Endodermal cell (in vitro differentiated cells): ENCODE results near the gene FNDC5. TPM values are rescaled to one million over a fixed set of nuclear protein-coding genes. Genes with fewer than 3 reads are reported as not detected.

Source experiments
- DNase-seq: peaks from one replicate; pipeline ENCODE4 v3.0.0-alpha.2; 2017
- H3K27ac ChIP-seq: 2 replicates; pipeline ENCODE4 v1.5.1; 2013; ENCODE audit warnings: mild to moderate bottlenecking, low read depth, low read length, moderate library complexity
- H3K27me3 ChIP-seq: 2 replicates; pipeline ENCODE4 v1.6.1; 2013; ENCODE audit warnings: mild to moderate bottlenecking, low read length, moderate library complexity; ENCODE audit not compliant: insufficient read depth, control insufficient read depth, poor library complexity, severe bottlenecking
- H3K36me3 ChIP-seq: 2 replicates; pipeline ENCODE4 v1.7.0; 2013; ENCODE audit warnings: mild to moderate bottlenecking, low read length, moderate library complexity; ENCODE audit not compliant: control insufficient read depth, insufficient read depth
- H3K4me1 ChIP-seq: one replicate; pipeline ENCODE4 v1.7.0; 2013; ENCODE audit warnings: low read length; ENCODE audit not compliant: control insufficient read depth, insufficient read depth
- H3K4me3 ChIP-seq: 2 replicates; pipeline ENCODE4 v1.5.1; 2013; ENCODE audit warnings: mild to moderate bottlenecking, low read length, moderate library complexity
- H3K9ac ChIP-seq: 2 replicates; pipeline ENCODE4 v1.6.1; 2013; ENCODE audit warnings: mild to moderate bottlenecking, low read length, moderate library complexity; ENCODE audit not compliant: poor library complexity, severe bottlenecking; ENCODE audit errors: extremely low read depth
- H3K9me3 ChIP-seq: 2 replicates; pipeline ENCODE4 v1.6.1; 2013; ENCODE audit warnings: mild to moderate bottlenecking, low read length, moderate library complexity; ENCODE audit not compliant: control insufficient read depth
- H3K27ac Mint-ChIP-seq: 2 replicates; pipeline ENCODE4 v1.8.0; 2020; ENCODE audit warnings: mixed read lengths
- H3K27me3 Mint-ChIP-seq: 2 replicates; pipeline ENCODE4 v1.8.0; 2021; ENCODE audit warnings: mild to moderate bottlenecking, mixed read lengths; ENCODE audit not compliant: insufficient read depth
- H3K36me3 Mint-ChIP-seq: 2 replicates; pipeline ENCODE4 v1.8.0; 2020; ENCODE audit warnings: low read depth, mixed read lengths
- H3K4me1 Mint-ChIP-seq: 2 replicates; pipeline ENCODE4 v1.8.0; 2020; ENCODE audit warnings: mixed read lengths
- H3K4me3 Mint-ChIP-seq: 2 replicates; pipeline ENCODE4 v1.8.0; 2020; ENCODE audit warnings: mild to moderate bottlenecking, moderate library complexity, mixed read lengths
- H3K9me3 Mint-ChIP-seq: 2 replicates; pipeline ENCODE4 v1.8.0; 2020; ENCODE audit warnings: mild to moderate bottlenecking, mixed read lengths
- CTCF ChIP-seq: fragments of 200-600 bp; sonication (generic); conservative IDR thresholded peaks from 2 replicates; pipeline ENCODE4 v1.5.0; 2021; ENCODE audit warnings: antibody characterized with exemption, mild to moderate bottlenecking
- WGBS, 2 experiments: methylation state at CpG; one replicate each; pipeline versions ENCODE4 v1.1.5 to v1.1.7; 2013; ENCODE audit warnings: missing lambda C conversion rate in 2 of 2, mixed read lengths in 1 of 2; ENCODE audit not compliant: insufficient coverage in 1 of 2, insufficient read length in 1 of 2; 5-methylcytosine and 5-hydroxymethylcytosine counted together
- total RNA-seq, 2 donors: library from RNA; stranded (reverse); fragmentation: NEBNext Ultra II Directional in 1 of 2; extraction: Animal tissue kit (Norgen Biotek cat#: 25700) in 1 of 2; gene quantifications; 2 replicates in 1 of 2; 3 replicates in 1 of 2; pipeline ENCODE4 v1.2.1, GENCODE V29; 2021

FNDC5 gene
- total RNA-seq, 2 donors from 2014 or later, result 6.0 to 7.2 TPM

GRCh38 chr1:32900956-32901822 is 30.5 kb upstream of the FNDC5 start, which contains the start of gene TMEM54:
Gene TMEM54 (minus strand): TSS chr1:32901389. CDS start chr1:32901238, 151 bp downstream.
- H3K4me3 Mint-ChIP-seq, result peak within 1 kb of the TSS; percentile 64
- WGBS, 2 experiments, result 3 to 5% methylated on average over 10 to 92 of the region's 92 CpGs
- no peaks in the 10 kb centered on the region for H3K9me3 Mint-ChIP-seq
- Histone ChIP-seq H3K9me3 (no peaks in the 10 kb centered on the region), H3K27me3 (peaks cover 59% of the 10 kb centered on the region), H3K27ac (no peak within 1 kb of the TSS), H3K4me1 (peaks cover 4% of the 10 kb centered on the region), H3K36me3 (no peaks in the 10 kb centered on the region), H3K9ac (no peak within 1 kb of the TSS), H3K4me3 (peak within 1 kb of the TSS; percentile 69)
- H3K27ac Mint-ChIP-seq, result no peak within 1 kb of the TSS
- DNase-seq, result peak; percentile 74
- TF ChIP-seq CTCF, result no peak
- H3K4me1 Mint-ChIP-seq, result no peaks in the 10 kb centered on the region
- H3K27me3 Mint-ChIP-seq, result peaks cover 85% of the 10 kb centered on the region
- no peaks in the 10 kb centered on the region for H3K36me3 Mint-ChIP-seq

GRCh38 chr1:32900371-32900955 is 29.8 kb upstream of the FNDC5 start:
- Mint-ChIP-seq H3K27ac (no peak overlapping the region), H3K36me3 (no peaks in the 10 kb centered on the region), H3K9me3 (no peaks in the 10 kb centered on the region), H3K4me1 (no peaks in the 10 kb centered on the region), H3K4me3 (peak overlapping the region; percentile 57), H3K27me3 (peaks cover 88% of the 10 kb centered on the region)
- Histone ChIP-seq H3K27me3 (peaks cover 59% of the 10 kb centered on the region), H3K9me3 (no peaks in the 10 kb centered on the region), H3K9ac (no peak overlapping the region), H3K36me3 (no peaks in the 10 kb centered on the region), H3K27ac (no peak overlapping the region), H3K4me3 (peak overlapping the region; percentile 69), H3K4me1 (peaks cover 4% of the 10 kb centered on the region)
- 23 to 33% methylated on average over 6 to 22 of the region's 22 CpGs for WGBS, 2 experiments
- TF ChIP-seq CTCF, result no peak
- peak; percentile 52 for DNase-seq

- Histone ChIP-seq H3K9me3 (no peaks in the 10 kb centered on the region), H3K27me3 (peaks cover 54% of the 10 kb centered on the region), H3K9ac (no peak overlapping the region), H3K27ac (no peak overlapping the region), H3K4me1 (peaks cover 4% of the 10 kb centered on the region), H3K36me3 (no peaks in the 10 kb centered on the region), H3K4me3 (no peak overlapping the region)
- peaks cover 89% of the 10 kb centered on the region for H3K27me3 Mint-ChIP-seq
- TF ChIP-seq CTCF, result no peak
- DNase-seq, result no peak
- no peak overlapping the region for H3K27ac Mint-ChIP-seq
- no peaks in the 10 kb centered on the region for H3K4me1 Mint-ChIP-seq
- WGBS, 2 experiments, result 73 to 86% methylated on average over 7 of the region's 7 CpGs
- H3K9me3 Mint-ChIP-seq, result no peaks in the 10 kb centered on the region
- H3K4me3 Mint-ChIP-seq, result peak overlapping the region; percentile 57
- no peaks in the 10 kb centered on the region for H3K36me3 Mint-ChIP-seq
These were observed 29.0 kb upstream of the FNDC5 start for GRCh38 chr1:32899586-32900296.
